GM21737 (cell line): ENCODE measurements around the gene PDZD7.

ENCODE experiments used
- ATAC-seq: cut with Tn5 transposase; IDR thresholded peaks from one replicate; pipeline ENCODE4 v1.9.1; 2021; ENCODE audit warnings: mild to moderate bottlenecking, moderate library complexity; ENCODE audit not compliant: unreplicated experiment

Gene PDZD7

GRCh38 chr10:101031128-101031795, at the start of gene PDZD7, which contains the start of gene SFXN3:
TSS of gene PDZD7 (minus strand) at chr10:101031129. CDS start at chr10:101030219, 910 bp downstream.
TSS of gene SFXN3 (plus strand) at chr10:101031234. CDS start at chr10:101034695, 3,461 bp downstream.
- ATAC-seq, result peak; percentile 81

GRCh38 chr10:101079874-101080273, 48.9 kb upstream of the PDZD7 start:
- no peak for ATAC-seq

GRCh38 chr10:101076630-101077029, 45.7 kb upstream of the PDZD7 start:
- ATAC-seq, result no peak

GRCh38 chr10:101075775-101076174, 44.8 kb upstream of the PDZD7 start:
- ATAC-seq, result no peak

- no peak for ATAC-seq
Measured at GRCh38 chr10:101073631-101074030, 42.7 kb upstream of the PDZD7 start.

- ATAC-seq, result no peak
Measured at GRCh38 chr10:101072923-101073322, 42.0 kb upstream of the PDZD7 start.

- ATAC-seq, result no peak
Measured at GRCh38 chr10:101071885-101072433, 41.0 kb upstream of the PDZD7 start.

GRCh38 chr10:101071267-101071884, 40.4 kb upstream of the PDZD7 start:
- ATAC-seq, result no peak

GRCh38 chr10:101070098-101070497, 39.2 kb upstream of the PDZD7 start:
- ATAC-seq, result no peak

- ATAC-seq, result no peak
Measured at GRCh38 chr10:101069441-101069840, 38.5 kb upstream of the PDZD7 start.

GRCh38 chr10:101067356-101068083, 36.6 kb upstream of the PDZD7 start:
- no peak for ATAC-seq

- ATAC-seq, result no peak
Measured at GRCh38 chr10:101066896-101067355, 36.0 kb upstream of the PDZD7 start.

- no peak for ATAC-seq
Measured at GRCh38 chr10:101066146-101066895, 35.4 kb upstream of the PDZD7 start.

GRCh38 chr10:101065481-101066145, 34.7 kb upstream of the PDZD7 start:
- ATAC-seq, result no peak

GRCh38 chr10:101064415-101065030, 33.6 kb upstream of the PDZD7 start:
- ATAC-seq, result no peak

GRCh38 chr10:101063548-101064414, 32.9 kb upstream of the PDZD7 start:
- ATAC-seq, result no peak

GRCh38 chr10:101063050-101063525, 32.2 kb upstream of the PDZD7 start:
- no peak for ATAC-seq

GRCh38 chr10:101062232-101063049, 31.5 kb upstream of the PDZD7 start:
- no peak for ATAC-seq
